ENCODE results near the gene PBOV1.

DNA sequence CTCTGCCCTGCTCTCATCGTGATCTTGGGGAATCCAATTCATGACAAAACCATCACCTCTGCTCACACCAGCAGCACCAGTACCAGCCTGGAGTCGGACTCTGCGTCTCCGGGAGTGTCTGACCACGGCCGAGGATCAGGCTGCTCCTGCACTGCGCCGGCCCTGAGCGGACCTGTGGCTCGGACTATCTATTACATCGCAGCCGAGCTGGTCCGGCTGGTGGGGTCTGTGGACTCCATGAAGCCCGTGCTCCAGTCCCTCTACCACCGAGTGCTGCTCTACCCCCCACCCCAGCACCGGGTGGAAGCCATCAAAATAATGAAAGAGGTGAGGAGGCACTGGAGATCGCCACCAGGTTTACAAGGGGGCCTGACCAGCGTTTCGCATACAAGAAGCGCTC lies 37.2 kb upstream of the PBOV1 start:
- TF ChIP-seq, protein P1, sequence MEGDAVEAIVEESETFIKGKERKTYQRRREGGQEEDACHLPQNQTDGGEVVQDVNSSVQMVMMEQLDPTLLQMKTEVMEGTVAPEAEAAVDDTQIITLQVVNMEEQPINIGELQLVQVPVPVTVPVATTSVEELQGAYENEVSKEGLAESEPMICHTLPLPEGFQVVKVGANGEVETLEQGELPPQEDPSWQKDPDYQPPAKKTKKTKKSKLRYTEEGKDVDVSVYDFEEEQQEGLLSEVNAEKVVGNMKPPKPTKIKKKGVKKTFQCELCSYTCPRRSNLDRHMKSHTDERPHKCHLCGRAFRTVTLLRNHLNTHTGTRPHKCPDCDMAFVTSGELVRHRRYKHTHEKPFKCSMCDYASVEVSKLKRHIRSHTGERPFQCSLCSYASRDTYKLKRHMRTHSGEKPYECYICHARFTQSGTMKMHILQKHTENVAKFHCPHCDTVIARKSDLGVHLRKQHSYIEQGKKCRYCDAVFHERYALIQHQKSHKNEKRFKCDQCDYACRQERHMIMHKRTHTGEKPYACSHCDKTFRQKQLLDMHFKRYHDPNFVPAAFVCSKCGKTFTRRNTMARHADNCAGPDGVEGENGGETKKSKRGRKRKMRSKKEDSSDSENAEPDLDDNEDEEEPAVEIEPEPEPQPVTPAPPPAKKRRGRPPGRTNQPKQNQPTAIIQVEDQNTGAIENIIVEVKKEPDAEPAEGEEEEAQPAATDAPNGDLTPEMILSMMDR (IDR thresholded peaks at IDR 0.05), result no peak
- TF ChIP-seq POLR2A (IDR thresholded peaks at IDR 0.05), result no peak
